K562 (cell line): Measurements from ENCODE around the gene KIF20B. TPM values are rescaled to one million over a fixed set of nuclear protein-coding genes. Genes with fewer than 3 reads are reported as not detected.

Experiments
- ATAC-seq: fragments of 200-7000 bp; cut with Tn5 transposase; 3 replicates; pipeline ENCODE4 v1.9.1; 2020; ENCODE audit warnings: moderate library complexity
- BruUV-seq: library from RNA; stranded (reverse); fragments of 400-500 nt; replicated peaks from 2 replicates; lab custom pipeline; 2021; lab: Mats Ljungman, UMichigan
- CTCF ChIA-PET: fragments of 300-600 bp; formaldehyde crosslinking; extraction: SDS; loops from one replicate; lab custom pipeline; 2021; ENCODE audit warnings: low intra/inter-chr PET ratio; lab: Yijun Ruan, JAX
- POLR2A ChIA-PET: fragments of 300-600, 350-650 bp; sonication (Branson Sonifier 250); formaldehyde crosslinking; extraction: SDS; loops from one replicate; lab custom pipeline; 2021; ENCODE audit warnings: antibody characterized with exemption, inconsistent platforms; lab: Yijun Ruan, JAX
- DNase-seq, 4 experiments: peaks; one replicate each; pipeline versions ENCODE4 v3.0.0 to v3.0.0-alpha.2; 2011 to 2018; ENCODE audit warnings: low spot score in 3 of 4, mixed read lengths in 3 of 4; ENCODE audit errors: extremely low read depth in 1 of 4
- FAIRE-seq: peaks from 2 replicates; lab custom pipeline; 2011; peaks lifted over from hg19 to GRCh38; lab: Jason Lieb, UNC
- H2AFZ ChIP-seq: 2 replicates; pipeline ENCODE4 v1.6.0; 2011; ENCODE audit warnings: low read depth, low read length, control low read depth, inconsistent platforms
- H3K27ac ChIP-seq: fragments of 200-600 bp; 3 replicates; pipeline ENCODE4 v1.8.0; 2011; ENCODE audit warnings: low read depth, mild to moderate bottlenecking, control low read depth, inconsistent platforms, low read length, moderate library complexity, mixed read lengths; ENCODE audit errors: extremely low read depth
- H3K27me3 ChIP-seq, 2 experiments: fragments of 300-600 bp in 1 of 2; 2 replicates in 1 of 2; 3 replicates in 1 of 2; pipeline versions ENCODE4 v1.6.0 to v1.8.0; 2011; ENCODE audit warnings: inconsistent platforms in 2 of 2, low read length in 2 of 2, mild to moderate bottlenecking in 1 of 2, mixed read lengths in 1 of 2, moderate library complexity in 1 of 2; ENCODE audit not compliant: control insufficient read depth in 2 of 2, insufficient read depth in 2 of 2
- H3K36me3 ChIP-seq: fragments of 300-600 bp; 3 replicates; pipeline ENCODE4 v1.8.0; 2011; ENCODE audit warnings: mild to moderate bottlenecking, low read length, inconsistent platforms; ENCODE audit not compliant: control insufficient read depth, insufficient read depth
- H3K4me1 ChIP-seq, 2 experiments: fragments of 200-600 bp in 1 of 2; replicated peaks in 1 of 2; 2 replicates in 1 of 2; 3 replicates in 1 of 2; pipeline versions ENCODE4 v1.5.1 to v1.8.0; 2011; ENCODE audit warnings: inconsistent platforms in 2 of 2, low read length in 2 of 2, mild to moderate bottlenecking in 1 of 2, mixed read lengths in 1 of 2, moderate library complexity in 1 of 2; ENCODE audit not compliant: control insufficient read depth in 2 of 2, insufficient read depth in 2 of 2
- H3K4me2 ChIP-seq: 2 replicates; pipeline ENCODE4 v1.6.1; 2011; ENCODE audit warnings: low read length, control low read depth, inconsistent platforms, mixed read lengths; ENCODE audit not compliant: insufficient read depth
- H3K4me3 ChIP-seq: fragments of 200-600 bp; sonication (generic), shearing (Covaris generic); 2 replicates; pipeline ENCODE4 v1.5.1; 2016; ENCODE audit warnings: control low read depth, inconsistent platforms
- H3K79me2 ChIP-seq: fragments of 200-600 bp; 3 replicates; pipeline ENCODE4 v1.8.0; 2011; ENCODE audit warnings: low read length, inconsistent platforms; ENCODE audit not compliant: control insufficient read depth, insufficient read depth
- H3K9ac ChIP-seq, 2 experiments: 2 replicates each; pipeline versions ENCODE4 v1.6.0 to v1.6.1; 2011; ENCODE audit warnings: low read depth in 2 of 2, low read length in 2 of 2, control low read depth in 1 of 2, inconsistent platforms in 1 of 2, mild to moderate bottlenecking in 1 of 2, mixed read lengths in 1 of 2; ENCODE audit not compliant: insufficient read depth in 1 of 2
- H3K9me1 ChIP-seq: one replicate; pipeline ENCODE4 v1.6.0; 2011; ENCODE audit warnings: inconsistent platforms, mild to moderate bottlenecking, low read length, moderate library complexity; ENCODE audit not compliant: control insufficient read depth, insufficient read depth
- H3K9me3 ChIP-seq: replicated peaks from 2 replicates; pipeline ENCODE4 v1.5.1; 2011; ENCODE audit warnings: low read depth, low read length, inconsistent platforms; ENCODE audit not compliant: control insufficient read depth, insufficient read depth
- H4K20me1 ChIP-seq: replicated peaks from 2 replicates; pipeline ENCODE4 v1.6.1; 2011; ENCODE audit warnings: low read length, inconsistent platforms, mixed read lengths; ENCODE audit not compliant: control insufficient read depth, insufficient read depth
- ARID2 ChIP-seq: fragments of 450-650 bp; IDR thresholded peaks from 2 replicates; pipeline ENCODE4 v1.6.1; 2017; ENCODE audit warnings: antibody characterized with exemption, mild to moderate bottlenecking
- ATF4 ChIP-seq: fragments of 450-650 bp; formaldehyde crosslinking; IDR thresholded peaks from 2 replicates; pipeline ENCODE4 v1.4.0; 2022; ENCODE audit warnings: mild to moderate bottlenecking, moderate library complexity
- CUX1 ChIP-seq: fragments of 200-800 bp; sonication (Bioruptor generic); IDR thresholded peaks from 2 replicates; pipeline ENCODE4 v1.6.1; 2016; ENCODE audit warnings: missing genetic modification characterization, missing compliant biosample characterization
- HBP1 ChIP-seq: fragments of 450-650 bp; formaldehyde crosslinking; IDR thresholded peaks from 2 replicates; pipeline ENCODE4 v1.4.0; 2022; ENCODE audit warnings: missing genetic modification characterization
- HOXB6 ChIP-seq: fragments of 250-450 bp; sonication (Bioruptor Pico); IDR thresholded peaks from 2 replicates; pipeline ENCODE4 v1.5.1; 2022; ENCODE audit warnings: mild to moderate bottlenecking, borderline replicate concordance
- KAT7 ChIP-seq: sonication (generic); formaldehyde crosslinking; IDR thresholded peaks from 2 replicates; pipeline ENCODE4 v1.8.0; 2022; ENCODE audit warnings: missing genetic modification reagents, mild to moderate bottlenecking, borderline replicate concordance
- L3MBTL2 ChIP-seq: fragments of 450-650 bp; IDR thresholded peaks from 2 replicates; pipeline ENCODE4 v1.6.1; 2016; ENCODE audit warnings: mild to moderate bottlenecking, moderate library complexity
- LEF1 ChIP-seq: fragments of 450-650 bp; IDR thresholded peaks from 2 replicates; pipeline ENCODE4 v1.6.1; 2016; ENCODE audit warnings: mild to moderate bottlenecking
- MBD2 ChIP-seq: sonication (generic); IDR thresholded peaks from 2 replicates; pipeline ENCODE4 v1.6.1; 2016; ENCODE audit warnings: low read depth, borderline replicate concordance
- PKNOX1 ChIP-seq: fragments of 450-650 bp; IDR thresholded peaks from 2 replicates; pipeline ENCODE4 v1.6.1; 2016
- TCF15 ChIP-seq: fragments of 250-450 bp; sonication (Bioruptor Pico); IDR thresholded peaks from 2 replicates; pipeline ENCODE4 v1.8.0; 2022; ENCODE audit warnings: moderate library complexity, mild to moderate bottlenecking, inconsistent platforms
- ZNF224 ChIP-seq: sonication (generic); formaldehyde crosslinking; IDR thresholded peaks from 2 replicates; pipeline ENCODE4 v1.8.0; 2022; ENCODE audit warnings: mild to moderate bottlenecking, missing genetic modification reagents
- ZNF764 ChIP-seq: fragments of 250-450 bp; sonication (Bioruptor Pico); IDR thresholded peaks from 2 replicates; pipeline ENCODE4 v1.4.0; 2020; ENCODE audit warnings: low read depth, mild to moderate bottlenecking, moderate library complexity
- WGBS: fragments of 100-300 bp; shearing (Covaris generic); methylation state at CpG from one replicate; pipeline ENCODE4 v1.1.6; 2016; ENCODE audit warnings: low coverage, mixed read lengths; ENCODE audit not compliant: insufficient coverage; ENCODE audit errors: missing lambda C conversion rate; 5-methylcytosine and 5-hydroxymethylcytosine counted together
- in situ Hi-C: fragments of 300-500 bp; cut with MboI; formaldehyde crosslinking; loops from 4 replicates; pipeline ENCODE4 v1.15.0; 2018; ENCODE audit warnings: inconsistent platforms, mixed read lengths
- intact Hi-C: fragments of 100-400 bp; cut with micrococcal nuclease; formaldehyde crosslinking; loops from 2 replicates; pipeline ENCODE4 v1.14.2; 2022
- polyA plus RNA-seq, 8 experiments: library from polyadenylated mRNA; depleted of rRNA in 4 of 8; stranded (reverse) in 5 of 8; unstranded in 3 of 8; fragments of >200 nt; fragmentation: Nextera tagmentation in 2 of 8; fragmentation: Illumina TruSeq in 1 of 8; extraction: Ambion mirVana in 2 of 8; extraction: Trizol in 1 of 8; gene quantifications; 2 replicates each; pipeline versions ENCODE4 v1.2.1 to v1.2.3, GENCODE V29; 2011 to 2014; ENCODE audit warnings: inconsistent platforms in 1 of 8, missing spikeins in 1 of 8
- total RNA-seq, 7 experiments: library from RNA; depleted of rRNA in 6 of 7; stranded (reverse); fragments of >200 nt in 6 of 7; fragmentation: Illumina TruSeq in 2 of 7; extraction: Trizol in 2 of 7; gene quantifications; 2 replicates each; pipeline versions ENCODE4 v1.2.1 to v1.2.3, GENCODE V29; 2011 to 2021; ENCODE audit warnings: low replicate concordance in 1 of 7

The KIF20B gene
- total and polyA plus RNA-seq, 9 of the 15 experiments (the other 6 are each of a cell fraction or from before 2014, with no cell fraction given), result 18.6 to 56.5 (median 32.9) TPM

- Histone ChIP-seq H3K4me1 (no peaks in the 10 kb centered on the region; a peak in 1 of 5 replicates), H3K9me1 (no peaks in the 10 kb centered on the region), H3K4me3 (no peak overlapping the region), H3K27ac (no peak overlapping the region), H4K20me1 (no peaks in the 10 kb centered on the region), H3K27me3 (no peaks in the 10 kb centered on the region), H3K9ac (no peak overlapping the region), H3K9me3 (no peaks in the 10 kb centered on the region), H2AFZ (no peak overlapping the region), H3K36me3 (no peaks in the 10 kb centered on the region), H3K79me2 (no peaks in the 10 kb centered on the region), H3K4me2 (no peak overlapping the region)
- POLR2A ChIA-PET, result no interaction called here
- FAIRE-seq, result no peak
- in situ Hi-C loops, result no loop called here
- DNase-seq, result no peak
- CTCF ChIA-PET, result no interaction called here
- no peak for ATAC-seq
- intact Hi-C loops, result no loop called here
- no TSS peak for BruUV-seq
- WGBS, result 61% methylated on average over 2 of the region's 3 CpGs
- no peak for TF ChIP-seq MBD2
- TF ChIP-seq CUX1 (CRISPR knock-in tag), result no peak
- no peak for TF ChIP-seq L3MBTL2
- no peak for TF ChIP-seq LEF1
- no peak for TF ChIP-seq ZNF764 (CRISPR knock-in tag)
- TF ChIP-seq ZNF224 (CRISPR knock-in tag), result no peak
- TF ChIP-seq ATF4, result no peak
- TF ChIP-seq HBP1, result no peak
- TF ChIP-seq KAT7 (CRISPR knock-in tag), result no peak
- no peak for TF ChIP-seq HOXB6 (CRISPR knock-in tag)
- no peak for TF ChIP-seq PKNOX1
- no peak for TF ChIP-seq ARID2
- TF ChIP-seq TCF15 (CRISPR knock-in tag), result no peak
Observed at GRCh38 chr10:89695307-89695706, 6.1 kb upstream of the KIF20B start.
